MCF 10A (cell line): ENCODE measurements around the gene SUPT4H1. TPM values are rescaled to one million over a fixed set of nuclear protein-coding genes. Genes with fewer than 3 reads are reported as not detected.

Experiments
- microRNA-seq: library from miRNA; unstranded; fragments of <30 nt; microRNA quantifications from one replicate; pipeline ENCODE4 v1.2.0, GENCODE V29; 2022
- total RNA-seq: library from RNA; stranded (reverse); gene quantifications from 2 replicates; pipeline ENCODE4 v1.2.3, GENCODE V29; 2022

Gene SUPT4H1
- total RNA-seq, 1 experiment from 2014 or later, result 63.4 TPM

Small RNA genes lying within 50 kb of the gene (microRNA-seq; reads per million reads assigned to microRNA genes)
- not detected for gene MIR4736

Other genes starting within 250 kb of the SUPT4H1 start
- not detected in 2 replicates for gene OR4D1, start 203.8 kb downstream of the SUPT4H1 start, total RNA-seq
- not detected in 2 replicates for gene OR4D2, start 185.2 kb downstream of the SUPT4H1 start, total RNA-seq
- gene EPX, start 159.5 kb downstream of the SUPT4H1 start, total RNA-seq, result not detected in 2 replicates
- gene MKS1, start 132.9 kb downstream of the SUPT4H1 start, total RNA-seq, result 15.4 and 22.8 TPM in 2 replicates
- not detected in 2 replicates for gene LPO, start 113.6 kb downstream of the SUPT4H1 start, total RNA-seq
- gene MPO, start 71.3 kb downstream of the SUPT4H1 start, total RNA-seq, result 0.19 TPM in 1 of 2 replicates, not detected in the other
- not detected in 2 replicates for gene TSPOAP1, start 23.4 kb downstream of the SUPT4H1 start, total RNA-seq
- 6.7 and 7.9 TPM in 2 replicates for gene RNF43, start 65.3 kb upstream of the SUPT4H1 start, total RNA-seq
- not detected in 2 replicates for gene HSF5, start 136.2 kb upstream of the SUPT4H1 start, total RNA-seq
- 33.5 and 38.1 TPM in 2 replicates for gene MTMR4, start 162.4 kb upstream of the SUPT4H1 start, total RNA-seq